ENCODE data around the gene KCNQ1.

GRCh38 chr11:2550606-2550970 is 105.8 kb downstream of the KCNQ1 start:
- no peak for TF ChIP-seq CTCF (optimal IDR thresholded peaks at IDR 0.05 in 1 of 3, IDR thresholded peaks at IDR 0.05 in 1 of 3, conservative IDR thresholded peaks at IDR 0.05 in 1 of 3; ENCODE audit: extremely low read depth in 1 of 3, insufficient read depth in 2 of 3, low read length in 3 of 3)
- no peak for TF ChIP-seq EZH2 (IDR thresholded peaks at IDR 0.05; ENCODE audit: low read length)

Data from keratinocyte (primary cell).